IMR-90 (cell line): Measurements from ENCODE around the gene GPX4. TPM values are rescaled to one million over a fixed set of nuclear protein-coding genes. Genes with fewer than 3 reads are reported as not detected.
A peak's percentile ranks its signal among the peaks of the same experiment; 100 is the strongest.

Experiments used
- ATAC-seq: fragments of 200-7000 bp; cut with Tn5 transposase; 2 replicates; pipeline ENCODE4 v1.9.1; 2020; ENCODE audit warnings: low read depth, mild to moderate bottlenecking, moderate library complexity
- BruUV-seq: library from RNA; stranded (reverse); fragments of 400-500 nt; replicated peaks from 2 replicates; lab custom pipeline; 2021; lab: Mats Ljungman, UMichigan
- CTCF ChIA-PET: fragments of 300-600 bp; formaldehyde crosslinking; extraction: SDS; loops from one replicate; lab custom pipeline; 2021; ENCODE audit warnings: antibody characterized with exemption; lab: Yijun Ruan, JAX
- POLR2A ChIA-PET: fragments of 300-600 bp; sonication (Branson Sonifier 250); formaldehyde crosslinking; loops from one replicate; lab custom pipeline; 2022; ENCODE audit warnings: antibody characterized with exemption; ENCODE audit not compliant: unreplicated experiment; lab: Charles Lee
- DNase-seq: peaks from one replicate; pipeline ENCODE4 v3.0.0; 2013
- H2AFZ ChIP-seq: replicated peaks from 2 replicates; pipeline ENCODE3; 2013; ENCODE audit warnings: low read length, mild to moderate bottlenecking; ENCODE audit not compliant: poor library complexity
- H2AK5ac ChIP-seq: 2 replicates; pipeline ENCODE4 v1.6.1; 2013; ENCODE audit warnings: low read depth, low read length, inconsistent platforms
- H2AK9ac ChIP-seq: replicated peaks from 2 replicates; pipeline ENCODE3; 2013; ENCODE audit warnings: mild to moderate bottlenecking, low read depth, low read length, moderate library complexity; ENCODE audit not compliant: poor library complexity
- H2BK120ac ChIP-seq: 2 replicates; pipeline ENCODE4 v1.6.1; 2013; ENCODE audit warnings: low read depth, low read length, inconsistent platforms
- H2BK15ac ChIP-seq: 3 replicates; pipeline ENCODE4 v1.6.1; 2013; ENCODE audit warnings: low read depth, low read length, inconsistent platforms
- H2BK20ac ChIP-seq: 2 replicates; pipeline ENCODE4 v1.6.1; 2013; ENCODE audit warnings: low read depth, mild to moderate bottlenecking, inconsistent platforms, low read length, moderate library complexity
- H2BK5ac ChIP-seq: 2 replicates; pipeline ENCODE4 v1.6.1; 2013; ENCODE audit warnings: mild to moderate bottlenecking, low read depth, low read length, inconsistent platforms; ENCODE audit not compliant: poor library complexity, severe bottlenecking
- H3K14ac ChIP-seq: replicated peaks from 2 replicates; pipeline ENCODE4 v1.6.1; 2013; ENCODE audit warnings: low read depth, low read length, inconsistent platforms
- H3K18ac ChIP-seq: 2 replicates; pipeline ENCODE4 v1.6.1; 2013; ENCODE audit warnings: low read depth, low read length, control low read depth
- H3K23ac ChIP-seq: 2 replicates; pipeline ENCODE4 v1.6.1; 2013; ENCODE audit warnings: low read depth, low read length, inconsistent platforms
- H3K27ac ChIP-seq: 2 replicates; pipeline ENCODE4 v1.5.1; 2013; ENCODE audit warnings: mild to moderate bottlenecking, control low read depth, low read length; ENCODE audit not compliant: insufficient read depth
- H3K27me3 ChIP-seq: 2 replicates; pipeline ENCODE4 v1.6.1; 2013; ENCODE audit warnings: low read length; ENCODE audit not compliant: control insufficient read depth, insufficient read depth
- H3K36me3 ChIP-seq: 2 replicates; pipeline ENCODE4 v1.6.1; 2013; ENCODE audit warnings: low read length, mixed read lengths; ENCODE audit not compliant: control insufficient read depth, insufficient read depth
- H3K4ac ChIP-seq: 2 replicates; pipeline ENCODE4 v1.6.1; 2013; ENCODE audit warnings: low read depth, low read length, inconsistent platforms
- H3K4me1 ChIP-seq: 2 replicates; pipeline ENCODE4 v1.6.1; 2013; ENCODE audit warnings: low read length, mixed read lengths; ENCODE audit not compliant: control insufficient read depth, insufficient read depth
- H3K4me2 ChIP-seq: 2 replicates; pipeline ENCODE4 v1.6.1; 2013; ENCODE audit warnings: low read depth, mild to moderate bottlenecking, control low read depth, low read length, moderate library complexity
- H3K4me3 ChIP-seq: 2 replicates; pipeline ENCODE4 v1.5.1; 2013; ENCODE audit warnings: low read depth, mild to moderate bottlenecking, control low read depth, low read length, moderate library complexity; ENCODE audit not compliant: insufficient read depth
- H3K56ac ChIP-seq: 2 replicates; pipeline ENCODE4 v1.6.1; 2013; ENCODE audit warnings: low read length, inconsistent platforms; ENCODE audit not compliant: insufficient read depth; ENCODE audit errors: extremely low read depth
- H3K79me1 ChIP-seq, 2 experiments: 2 replicates each; pipeline ENCODE4 v1.6.1; 2013; ENCODE audit warnings: low read length in 2 of 2, inconsistent platforms in 1 of 2, low read depth in 1 of 2
- H3K9ac ChIP-seq: 2 replicates; pipeline ENCODE4 v1.6.1; 2013; ENCODE audit warnings: low read depth, low read length, control low read depth
- H3K9me1 ChIP-seq: 2 replicates; pipeline ENCODE4 v1.6.1; 2013; ENCODE audit warnings: low read length, inconsistent platforms; ENCODE audit not compliant: insufficient read depth
- H3K9me3 ChIP-seq: 2 replicates; pipeline ENCODE4 v1.6.1; 2013; ENCODE audit warnings: low read length; ENCODE audit not compliant: control insufficient read depth, insufficient read depth
- H4K20me1 ChIP-seq: 2 replicates; pipeline ENCODE4 v1.6.1; 2013; ENCODE audit warnings: low read length, inconsistent platforms; ENCODE audit not compliant: insufficient read depth
- H4K5ac ChIP-seq: 2 replicates; pipeline ENCODE4 v1.6.1; 2013; ENCODE audit warnings: mild to moderate bottlenecking, low read depth, low read length, control low read depth
- H4K8ac ChIP-seq, 2 experiments: 2 replicates each; pipeline ENCODE4 v1.6.1; 2013; ENCODE audit warnings: low read depth in 2 of 2, low read length in 2 of 2, control low read depth in 1 of 2, inconsistent platforms in 1 of 2
- H4K91ac ChIP-seq: 2 replicates; pipeline ENCODE4 v1.6.1; 2013; ENCODE audit warnings: low read depth, low read length, inconsistent platforms; ENCODE audit not compliant: insufficient read depth
- BHLHE40 ChIP-seq: fragments of 150-350 bp; IDR thresholded peaks from 2 replicates; pipeline ENCODE4 v1.6.1; 2016; ENCODE audit warnings: mild to moderate bottlenecking, low read depth, low read length
- CEBPB ChIP-seq: IDR thresholded peaks from 2 replicates; pipeline ENCODE4 v1.6.1; 2012; ENCODE audit warnings: low read depth, low read length, improper control_type of control experiment
- CHD1 ChIP-seq: IDR thresholded peaks from 2 replicates; pipeline ENCODE4 v1.6.1; 2012; ENCODE audit warnings: low read depth, low read length, improper control_type of control experiment
- CTCF ChIP-seq: conservative IDR thresholded peaks from 2 replicates; pipeline ENCODE4 v1.5.1; 2012; ENCODE audit warnings: mild to moderate bottlenecking, low read depth, low read length, improper control_type of control experiment
- FOS ChIP-seq: fragments of 150-350 bp; IDR thresholded peaks from 2 replicates; pipeline ENCODE4 v1.6.1; 2016; ENCODE audit warnings: low read depth, low read length
- MAFK ChIP-seq: IDR thresholded peaks from 2 replicates; pipeline ENCODE4 v1.6.1; 2012; ENCODE audit warnings: low read depth, low read length, improper control_type of control experiment
- MAZ ChIP-seq: IDR thresholded peaks from 2 replicates; pipeline ENCODE4 v1.6.1; 2012; ENCODE audit warnings: low read depth, mild to moderate bottlenecking, low read length, improper control_type of control experiment, moderate library complexity, borderline replicate concordance
- NFE2L2 ChIP-seq: fragments of 150-350 bp; IDR thresholded peaks from 2 replicates; pipeline ENCODE4 v1.6.1; 2016; ENCODE audit warnings: low read depth, mild to moderate bottlenecking, low read length
- POLR2A ChIP-seq: IDR thresholded peaks from 2 replicates; pipeline ENCODE4 v1.6.1; 2012; ENCODE audit warnings: mild to moderate bottlenecking, low read depth, low read length
- RAD21 ChIP-seq: IDR thresholded peaks from 2 replicates; pipeline ENCODE4 v1.6.1; 2012; ENCODE audit warnings: low read length, improper control_type of control experiment
- RCOR1 ChIP-seq: IDR thresholded peaks from 2 replicates; pipeline ENCODE4 v1.6.1; 2012; ENCODE audit warnings: mild to moderate bottlenecking, low read length, improper control_type of control experiment; ENCODE audit not compliant: insufficient replicate concordance
- RFX5 ChIP-seq: IDR thresholded peaks from 2 replicates; pipeline ENCODE4 v1.8.0; 2012; ENCODE audit warnings: low read depth, mild to moderate bottlenecking, low read length, moderate library complexity
- SMC3 ChIP-seq: fragments of 150-350 bp; IDR thresholded peaks from 2 replicates; pipeline ENCODE4 v1.6.1; 2016; ENCODE audit warnings: low read depth, mild to moderate bottlenecking, antibody characterized with exemption, low read length, moderate library complexity
- WGBS, 2 experiments: methylation state at CpG; one replicate each; pipeline versions ENCODE4 v1.1.5 to v1.1.7; 2013; ENCODE audit warnings: missing lambda C conversion rate in 2 of 2; ENCODE audit not compliant: insufficient read length in 1 of 2; ENCODE audit errors: extremely low coverage in 2 of 2; 5-methylcytosine and 5-hydroxymethylcytosine counted together
- dilution Hi-C: fragments of 300-500 bp; cut with HindIII; formaldehyde crosslinking; loops from one replicate; pipeline ENCODE4 v1.14.3; 2018; ENCODE audit warnings: low sequenced_read_pairs; ENCODE audit not compliant: unreplicated experiment
- in situ Hi-C: fragments of 300-500 bp; cut with MboI; formaldehyde crosslinking; loops from 3 replicates; pipeline ENCODE4 v1.14.3; 2019; ENCODE audit warnings: low sequenced_read_pairs, inconsistent platforms, mixed read lengths
- intact Hi-C: fragments of 100-400 bp; cut with micrococcal nuclease; formaldehyde crosslinking; loops from 2 replicates; pipeline ENCODE4 v1.10.0; 2022
- polyA plus RNA-seq, 3 experiments: library from polyadenylated mRNA; depleted of rRNA; stranded (reverse); fragments of >200 nt; gene quantifications; 2 replicates each; pipeline ENCODE4 v1.2.3, GENCODE V29; 2012; ENCODE audit warnings: low replicate concordance in 1 of 3
- total RNA-seq: library from RNA; depleted of rRNA; stranded (reverse); fragments of >200 nt; gene quantifications from 2 replicates; pipeline ENCODE4 v1.2.3, GENCODE V29; 2012
- TF ChIP-seq, protein P1 (sequence below): fragments of 150-350 bp; IDR thresholded peaks from 2 replicates; pipeline ENCODE4 v1.6.1; 2017; ENCODE audit warnings: mild to moderate bottlenecking, antibody characterized with exemption, low read length, low read depth
- TF ChIP-seq, protein P2 (sequence below): fragments of 150-350 bp; IDR thresholded peaks from 2 replicates; pipeline ENCODE4 v1.6.1; 2016; ENCODE audit warnings: low read depth, mild to moderate bottlenecking, low read length, moderate library complexity, borderline replicate concordance

Gene GPX4
- total and polyA plus RNA-seq, 2 of the 4 experiments (the other 2 are of a cell fraction): 357 to 1,083 TPM

DNA sequence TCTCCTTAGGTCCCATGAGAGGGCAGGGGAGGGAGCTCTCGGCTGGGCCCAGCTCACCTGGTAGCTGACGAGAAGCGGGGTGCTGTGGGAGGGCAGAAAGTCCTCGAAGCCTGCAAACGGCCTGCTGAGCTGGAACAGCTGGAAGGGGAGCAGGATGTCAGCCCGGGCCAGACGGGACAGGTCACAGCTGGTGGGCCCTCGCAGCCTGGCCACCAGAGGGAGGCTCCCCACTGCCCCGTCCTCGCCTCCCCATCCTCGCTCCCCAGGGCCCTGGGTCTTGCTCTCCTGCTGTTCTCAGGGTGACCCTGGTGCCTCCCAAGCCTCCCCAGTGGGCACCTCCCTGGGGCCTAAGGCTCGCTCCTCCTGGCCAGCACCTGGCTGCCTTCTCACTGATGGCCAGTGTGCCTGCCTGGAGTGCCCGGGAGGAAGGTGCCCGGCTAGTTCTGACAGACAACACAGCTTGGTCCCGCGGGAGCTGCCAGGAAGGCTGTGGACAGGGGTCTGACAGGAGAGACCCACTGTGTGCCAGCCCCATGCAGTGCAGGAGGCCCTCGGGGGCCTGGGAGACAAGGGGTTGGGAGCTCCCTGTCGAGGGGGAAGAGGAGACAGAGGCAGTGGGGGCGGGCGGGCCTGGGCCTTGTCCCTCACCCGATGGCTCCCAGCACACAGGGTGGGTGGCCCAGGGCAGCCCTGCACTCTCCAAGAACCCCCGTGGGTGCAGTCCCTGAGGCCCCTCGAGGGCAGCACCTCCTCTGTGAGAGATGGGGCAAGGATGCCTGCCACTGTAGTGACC lies 20.3 kb downstream of the GPX4 start:
- no peak for ATAC-seq
- Histone ChIP-seq H4K20me1 (peaks cover 29% of the 10 kb centered on the region), H3K4ac (no peak overlapping the region), H2AK5ac (no peak overlapping the region), H2AK9ac (peak overlapping the region; percentile 28), H4K91ac (no peak overlapping the region), H2BK20ac (no peak overlapping the region), H4K8ac (no peak overlapping the region), H3K36me3 (peaks cover 84% of the 10 kb centered on the region), H3K14ac (no peak overlapping the region), H2BK5ac (no peak overlapping the region), H3K9me1 (peaks cover 8% of the 10 kb centered on the region; the same call in 1 of the 2 replicates), H3K4me1 (peaks cover 7% of the 10 kb centered on the region), H3K23ac (no peak overlapping the region), H2BK120ac (no peak overlapping the region), H3K4me2 (no peak overlapping the region), H3K79me1 (peaks cover 21 to 75% of the 10 kb centered on the region in 2 experiments), H2BK15ac (no peak overlapping the region), H3K9ac (no peak overlapping the region), H2AFZ (no peak overlapping the region), H3K4me3 (no peak overlapping the region), H3K18ac (no peak overlapping the region), H4K5ac (no peak overlapping the region), H3K56ac (no peak overlapping the region), H3K9me3 (no peaks in the 10 kb centered on the region), H3K27me3 (no peaks in the 10 kb centered on the region), H3K27ac (no peak overlapping the region)
- dilution Hi-C loops: no loop called here
- no peak for DNase-seq
- ChIA-PET CTCF (interaction anchor here (1.2 kb wide), 1 partner anchor 11 kb away, joined by 4 read pairs; no protein-coding TSS in a partner anchor), POLR2A (interaction anchor here (0.9 kb wide), 1 partner anchor 53 kb away, joined by 5 read pairs; no protein-coding TSS in a partner anchor)
- intact Hi-C loops: no loop called here
- WGBS, 2 experiments: 79% methylated on average over 16 of the region's 23 CpGs; no CpG with 5 or more reads in 1 of the 2 experiments
- BruUV-seq: no TSS peak
- in situ Hi-C loops: no loop called here
- TF ChIP-seq CHD1 (no peak), RAD21 (no peak), CTCF (no peak), BHLHE40 (no peak), MAFK (no peak), CEBPB (no peak), RCOR1 (no peak), RFX5 (no peak), POLR2A (no peak), MAZ (no peak), SMC3 (no peak), NFE2L2 (no peak), FOS (no peak)
- TF ChIP-seq, protein P1, sequence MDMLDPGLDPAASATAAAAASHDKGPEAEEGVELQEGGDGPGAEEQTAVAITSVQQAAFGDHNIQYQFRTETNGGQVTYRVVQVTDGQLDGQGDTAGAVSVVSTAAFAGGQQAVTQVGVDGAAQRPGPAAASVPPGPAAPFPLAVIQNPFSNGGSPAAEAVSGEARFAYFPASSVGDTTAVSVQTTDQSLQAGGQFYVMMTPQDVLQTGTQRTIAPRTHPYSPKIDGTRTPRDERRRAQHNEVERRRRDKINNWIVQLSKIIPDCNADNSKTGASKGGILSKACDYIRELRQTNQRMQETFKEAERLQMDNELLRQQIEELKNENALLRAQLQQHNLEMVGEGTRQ: no peak
- TF ChIP-seq, protein P2, sequence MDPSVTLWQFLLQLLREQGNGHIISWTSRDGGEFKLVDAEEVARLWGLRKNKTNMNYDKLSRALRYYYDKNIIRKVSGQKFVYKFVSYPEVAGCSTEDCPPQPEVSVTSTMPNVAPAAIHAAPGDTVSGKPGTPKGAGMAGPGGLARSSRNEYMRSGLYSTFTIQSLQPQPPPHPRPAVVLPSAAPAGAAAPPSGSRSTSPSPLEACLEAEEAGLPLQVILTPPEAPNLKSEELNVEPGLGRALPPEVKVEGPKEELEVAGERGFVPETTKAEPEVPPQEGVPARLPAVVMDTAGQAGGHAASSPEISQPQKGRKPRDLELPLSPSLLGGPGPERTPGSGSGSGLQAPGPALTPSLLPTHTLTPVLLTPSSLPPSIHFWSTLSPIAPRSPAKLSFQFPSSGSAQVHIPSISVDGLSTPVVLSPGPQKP: no peak
